Ecto neural progenitor cell (in vitro differentiated cells): ENCODE data around the gene VRK2.
"Not testable (repeated sequence)": the region's sequence is repeated elsewhere in the genome, so short reads cannot be mapped to it uniquely, and the experiment has no call there.

Experiments used
- DNase-seq: peaks from one replicate; pipeline ENCODE4 v3.0.0-alpha.2; 2018; ENCODE audit warnings: low spot score

Gene VRK2

GRCh38 chr2:58163913-58164312 lies 117.3 kb downstream of the VRK2 start:
- no peak for DNase-seq

GRCh38 chr2:58168130-58168529 lies 121.5 kb downstream of the VRK2 start:
- not testable (repeated sequence) for DNase-seq

- DNase-seq: not testable (repeated sequence)
These were observed 123.2 kb downstream of the VRK2 start for GRCh38 chr2:58169845-58170244.

GRCh38 chr2:58170334-58170933 lies 123.8 kb downstream of the VRK2 start:
- DNase-seq: not testable (repeated sequence)

GRCh38 chr2:58171831-58172230 lies 125.2 kb downstream of the VRK2 start:
- not testable (repeated sequence) for DNase-seq

GRCh38 chr2:58177187-58177586 lies 130.6 kb downstream of the VRK2 start:
- DNase-seq: not testable (repeated sequence)

- DNase-seq: not testable (repeated sequence)
These were observed 133.6 kb downstream of the VRK2 start for GRCh38 chr2:58180175-58180574.

- DNase-seq: no peak
These were observed 134.0 kb downstream of the VRK2 start for GRCh38 chr2:58180635-58181034.

GRCh38 chr2:58182527-58182926 lies 135.9 kb downstream of the VRK2 start:
- no peak for DNase-seq

- no peak for DNase-seq
These were observed 139.9 kb downstream of the VRK2 start for GRCh38 chr2:58186501-58186900.

- not testable (repeated sequence) for DNase-seq
These were observed 140.4 kb downstream of the VRK2 start for GRCh38 chr2:58187022-58187421.

GRCh38 chr2:58194458-58194857 lies 147.9 kb downstream of the VRK2 start:
- no peak for DNase-seq

- DNase-seq: no peak
These were observed 149.1 kb downstream of the VRK2 start for GRCh38 chr2:58195662-58196061.

GRCh38 chr2:58197894-58198293 lies 151.3 kb downstream of the VRK2 start:
- no peak for DNase-seq

GRCh38 chr2:58202404-58202803 lies 155.8 kb downstream of the VRK2 start:
- no peak for DNase-seq

- DNase-seq: no peak
These were observed 156.4 kb downstream of the VRK2 start for GRCh38 chr2:58203018-58203417.

- no peak for DNase-seq
These were observed 157.8 kb downstream of the VRK2 start for GRCh38 chr2:58204195-58204959.

- no peak for DNase-seq
These were observed 160.2 kb downstream of the VRK2 start for GRCh38 chr2:58206785-58207184.

GRCh38 chr2:58207189-58207588 lies 160.6 kb downstream of the VRK2 start:
- no peak for DNase-seq
